Gastroesophageal sphincter (tissue), 4 donors: Measurements from ENCODE around the gene ERMN. TPM values are rescaled to one million over a fixed set of nuclear protein-coding genes. Genes with fewer than 3 reads are reported as not detected.

Source experiments
- ATAC-seq: fragments of 150-250 bp; one replicate; pipeline ENCODE4 v1.9.1; 2016; ENCODE audit warnings: mild to moderate bottlenecking, moderate library complexity
- H3K27ac ChIP-seq, 4 donors: fragments of 200-600 bp; sonication (generic) in 3 of 4; 1 replicate in 3 of 4; 2 replicates in 1 of 4; pipeline ENCODE4 v1.5.1; 2016 to 2019
- H3K27me3 ChIP-seq: fragments of 200-600 bp; sonication (generic); one replicate; pipeline ENCODE4 v1.5.1; 2019
- H3K36me3 ChIP-seq, 2 donors: fragments of 200-600 bp; sonication (generic); one replicate each; pipeline ENCODE4 v1.5.1; 2019; ENCODE audit warnings: control low read depth in 1 of 2
- H3K4me1 ChIP-seq, 3 donors: fragments of 200-600 bp; sonication (generic); 1 replicate in 2 of 3; 2 replicates in 1 of 3; pipeline ENCODE4 v1.5.1; 2016 to 2019; ENCODE audit warnings: control low read depth in 2 of 3
- H3K4me3 ChIP-seq, 2 donors: fragments of 200-600 bp; sonication (generic); one replicate each; pipeline ENCODE4 v1.5.1; 2019; ENCODE audit warnings: mild to moderate bottlenecking in 1 of 2, moderate library complexity in 1 of 2
- H3K9me3 ChIP-seq, 3 donors: fragments of 200-600 bp; sonication (generic); one replicate each; pipeline ENCODE4 v1.5.1; 2017 to 2019; ENCODE audit warnings: control low read depth in 2 of 3
- EP300 ChIP-seq: sonication (generic); formaldehyde crosslinking; IDR thresholded peaks from one replicate; pipeline ENCODE4 v1.6.1; 2017; ENCODE audit warnings: antibody characterized with exemption, mild to moderate bottlenecking
- POLR2A ChIP-seq, 2 donors: fragments of 450-650 bp; IDR thresholded peaks; one replicate each; pipeline ENCODE4 v1.6.1; 2017; ENCODE audit warnings: antibody characterized with exemption in 2 of 2, mild to moderate bottlenecking in 2 of 2, moderate library complexity in 1 of 2
- POLR2AphosphoS5 ChIP-seq: sonication (generic); formaldehyde crosslinking; IDR thresholded peaks from one replicate; pipeline ENCODE4 v1.6.1; 2017; ENCODE audit warnings: antibody characterized with exemption
- WGBS, 2 donors: methylation state at CpG; one replicate each; pipeline ENCODE4 v1.1.5; 2018; ENCODE audit warnings: low coverage in 1 of 2; 5-methylcytosine and 5-hydroxymethylcytosine counted together
- total RNA-seq, 4 donors: library from RNA; depleted of rRNA; stranded (reverse); fragments of >200 nt; gene quantifications; one replicate each; pipeline ENCODE4 v1.1.0, GENCODE V29; 2016
- TF ChIP-seq, protein P1 (sequence below), 4 experiments: fragments of 200-600 bp in 2 of 4; fragments of 450-650 bp in 2 of 4; sonication (generic) in 1 of 4; IDR thresholded peaks; one replicate each; pipeline ENCODE4 v1.5.1; 2017 to 2019; ENCODE audit warnings: antibody characterized with exemption in 4 of 4, mild to moderate bottlenecking in 2 of 4, moderate library complexity in 2 of 4

Gene ERMN
- total RNA-seq, 4 donors from 2014 or later: 0.13 TPM; not detected in 3

DNA sequence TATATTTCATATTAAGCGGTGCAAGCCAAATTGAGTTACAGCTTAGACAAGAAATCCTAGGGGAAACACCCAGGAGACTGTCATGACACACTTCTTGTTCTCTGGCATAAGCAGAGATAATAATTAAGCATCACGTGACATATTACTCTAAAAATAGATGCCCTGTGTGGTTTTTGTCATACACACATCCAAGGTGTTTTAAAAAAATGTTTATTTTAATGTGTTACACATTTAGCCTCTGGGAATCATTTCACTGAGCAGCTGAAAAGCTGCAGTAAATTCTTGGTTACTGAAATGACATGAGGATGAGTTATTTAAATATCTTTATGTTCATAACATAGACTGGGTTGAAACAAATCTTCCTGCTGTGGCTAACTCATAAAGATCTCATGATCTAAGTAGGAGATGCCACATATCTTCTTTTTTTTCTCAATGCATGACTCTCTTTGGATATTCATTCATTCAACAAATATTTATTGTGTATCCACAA, 38.0 kb upstream of the ERMN start:
- Histone ChIP-seq H3K27me3 (no peaks in the 10 kb centered on the region), H3K9me3 (no peaks in the 10 kb centered on the region), H3K36me3 (no peaks in the 10 kb centered on the region), H3K4me3 (no peak overlapping the region), H3K4me1 (peaks cover 0 to 7% (median 0%) of the 10 kb centered on the region in 3 donors), H3K27ac (no peak overlapping the region)
- 21 to 27% methylated on average over 2 of the region's 2 CpGs for WGBS, 2 donors
- no peak for ATAC-seq
- TF ChIP-seq POLR2AphosphoS5: no peak
- TF ChIP-seq, protein P1, sequence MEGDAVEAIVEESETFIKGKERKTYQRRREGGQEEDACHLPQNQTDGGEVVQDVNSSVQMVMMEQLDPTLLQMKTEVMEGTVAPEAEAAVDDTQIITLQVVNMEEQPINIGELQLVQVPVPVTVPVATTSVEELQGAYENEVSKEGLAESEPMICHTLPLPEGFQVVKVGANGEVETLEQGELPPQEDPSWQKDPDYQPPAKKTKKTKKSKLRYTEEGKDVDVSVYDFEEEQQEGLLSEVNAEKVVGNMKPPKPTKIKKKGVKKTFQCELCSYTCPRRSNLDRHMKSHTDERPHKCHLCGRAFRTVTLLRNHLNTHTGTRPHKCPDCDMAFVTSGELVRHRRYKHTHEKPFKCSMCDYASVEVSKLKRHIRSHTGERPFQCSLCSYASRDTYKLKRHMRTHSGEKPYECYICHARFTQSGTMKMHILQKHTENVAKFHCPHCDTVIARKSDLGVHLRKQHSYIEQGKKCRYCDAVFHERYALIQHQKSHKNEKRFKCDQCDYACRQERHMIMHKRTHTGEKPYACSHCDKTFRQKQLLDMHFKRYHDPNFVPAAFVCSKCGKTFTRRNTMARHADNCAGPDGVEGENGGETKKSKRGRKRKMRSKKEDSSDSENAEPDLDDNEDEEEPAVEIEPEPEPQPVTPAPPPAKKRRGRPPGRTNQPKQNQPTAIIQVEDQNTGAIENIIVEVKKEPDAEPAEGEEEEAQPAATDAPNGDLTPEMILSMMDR (IDR thresholded peaks at IDR 0.05): no peak
- no peak for TF ChIP-seq POLR2A (IDR thresholded peaks at IDR 0.05)
- TF ChIP-seq EP300: no peak

DNA sequence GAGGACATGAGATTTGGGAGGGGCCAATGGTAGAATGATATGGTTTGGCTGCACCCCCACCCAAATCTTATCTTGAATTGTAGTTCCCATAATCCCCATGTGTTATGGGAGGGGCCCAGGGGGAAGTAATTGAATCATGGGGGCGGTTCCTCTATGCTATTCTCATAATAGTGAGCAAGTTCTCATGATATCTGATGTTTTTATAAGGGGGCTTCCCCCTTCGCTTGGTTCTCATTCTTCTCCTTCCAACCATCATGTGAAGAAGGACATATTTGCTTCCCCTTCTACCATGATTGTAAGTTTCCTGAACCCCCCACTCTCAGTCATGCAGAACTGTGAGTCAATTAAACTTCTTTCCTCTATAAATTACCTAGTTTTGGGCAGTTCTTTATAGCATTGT, 37.0 kb upstream of the ERMN start:
- Histone ChIP-seq H3K4me1 (peaks cover 0 to 7% (median 0%) of the 10 kb centered on the region in 3 donors), H3K27ac (no peak overlapping the region), H3K4me3 (no peak overlapping the region), H3K36me3 (no peaks in the 10 kb centered on the region), H3K27me3 (no peaks in the 10 kb centered on the region), H3K9me3 (no peaks in the 10 kb centered on the region)
- 93 to 95% methylated on average over 2 of the region's 2 CpGs for WGBS, 2 donors
- ATAC-seq: no peak
- TF ChIP-seq EP300 (no peak), POLR2AphosphoS5 (no peak), POLR2A (IDR thresholded peaks at IDR 0.05) (no peak)
- TF ChIP-seq, protein P1 (IDR thresholded peaks at IDR 0.05): no peak

DNA sequence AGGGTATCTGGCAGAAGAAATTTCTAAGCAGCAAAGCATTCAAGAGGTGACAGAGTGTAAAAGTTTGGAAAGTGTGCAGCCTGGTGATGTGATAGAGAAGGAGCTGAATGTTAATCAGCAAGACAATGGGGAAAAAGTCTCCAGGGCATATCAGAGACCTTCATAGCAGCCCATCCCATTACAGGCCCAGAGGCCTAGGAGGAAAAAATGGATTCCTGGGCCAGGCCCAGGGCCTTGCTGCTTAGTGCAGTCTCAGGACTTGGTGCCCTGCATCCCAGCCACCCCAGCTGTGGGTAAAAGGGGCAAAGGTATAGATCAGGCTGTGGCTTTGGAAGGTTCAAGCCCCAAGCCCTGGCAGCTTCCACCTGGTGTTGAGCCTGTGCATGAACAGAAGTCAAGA, 35.9 kb upstream of the ERMN start:
- TF ChIP-seq POLR2A (IDR thresholded peaks at IDR 0.05) (no peak), EP300 (no peak), POLR2AphosphoS5 (no peak)
- TF ChIP-seq, protein P1 (IDR thresholded peaks at IDR 0.05): no peak

DNA sequence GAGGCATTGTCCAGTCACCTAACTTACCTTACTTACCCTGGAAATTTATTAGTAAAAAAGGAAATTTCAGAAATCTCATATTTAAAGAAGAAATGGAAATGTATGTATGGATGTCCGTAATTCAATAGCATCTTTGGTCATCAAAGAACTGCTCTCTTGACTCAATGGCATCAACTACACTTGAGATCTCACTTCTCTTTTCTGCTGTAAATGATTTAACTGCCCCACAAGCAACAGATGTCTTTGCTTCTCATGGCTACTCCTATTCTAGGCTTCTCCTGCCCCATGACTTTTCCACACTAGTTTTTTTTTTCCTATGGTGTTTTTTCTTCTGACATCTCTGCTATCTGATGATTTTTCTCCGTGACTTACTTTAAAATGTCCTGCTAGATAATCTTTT, 34.0 kb upstream of the ERMN start:
- H3K27ac ChIP-seq: no peak overlapping the region
- no peaks in the 10 kb centered on the region for H3K36me3 ChIP-seq
- ATAC-seq: no peak
- WGBS, 2 donors: 90 to 100% methylated on average over 2 of the region's 2 CpGs
- no peaks in the 10 kb centered on the region for H3K27me3 ChIP-seq
- no peaks in the 10 kb centered on the region for H3K9me3 ChIP-seq
- peaks cover 0 to 7% (median 0%) of the 10 kb centered on the region in 3 donors for H3K4me1 ChIP-seq
- H3K4me3 ChIP-seq: no peak overlapping the region
- TF ChIP-seq POLR2A (IDR thresholded peaks at IDR 0.05): no peak
- TF ChIP-seq, protein P1 (IDR thresholded peaks at IDR 0.05): no peak
- TF ChIP-seq EP300: no peak
- TF ChIP-seq POLR2AphosphoS5: no peak

More for the DNA sequence above, 35.9 kb upstream of the ERMN start:
- H3K27ac ChIP-seq: no peak overlapping the region
- H3K9me3 ChIP-seq: no peaks in the 10 kb centered on the region
- no peaks in the 10 kb centered on the region for H3K36me3 ChIP-seq
- H3K27me3 ChIP-seq: no peaks in the 10 kb centered on the region
- no peak overlapping the region for H3K4me3 ChIP-seq
- peaks cover 0 to 7% (median 0%) of the 10 kb centered on the region in 3 donors for H3K4me1 ChIP-seq
- ATAC-seq: no peak

DNA sequence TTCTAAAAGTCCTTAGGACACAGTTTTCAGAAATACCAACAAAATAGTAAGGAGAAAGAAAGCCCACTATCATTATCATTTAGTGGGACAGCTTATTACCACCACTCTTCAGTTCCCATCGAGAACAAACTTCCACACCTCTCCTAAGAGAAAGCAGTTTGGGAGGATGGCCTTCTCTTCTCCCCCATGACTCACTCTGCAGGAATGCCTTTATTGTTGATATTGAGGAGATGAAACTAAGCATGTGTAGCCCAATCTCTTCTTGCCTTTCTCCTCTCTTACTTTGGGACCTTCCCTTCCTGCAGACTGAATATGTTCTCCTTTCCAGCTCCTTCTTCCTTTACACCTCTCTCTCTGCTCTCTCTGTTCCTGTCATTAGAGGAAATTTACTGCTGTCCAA, 30.0 kb upstream of the ERMN start:
- WGBS, 2 donors: 22 to 67% methylated on average over 1 of the region's 1 CpG
- no peaks in the 10 kb centered on the region for H3K36me3 ChIP-seq
- no peaks in the 10 kb centered on the region for H3K4me1 ChIP-seq
- TF ChIP-seq EP300: no peak
- TF ChIP-seq, protein P1 (IDR thresholded peaks at IDR 0.05): no peak
- TF ChIP-seq POLR2AphosphoS5: no peak
- H3K27me3 ChIP-seq: no peaks in the 10 kb centered on the region
- H3K4me3 ChIP-seq: no peak overlapping the region
- no peak for ATAC-seq
- H3K9me3 ChIP-seq: no peaks in the 10 kb centered on the region
- H3K27ac ChIP-seq: no peak overlapping the region
